Panc1 (cell line): ENCODE data around the gene CSTPP1.

Experiments
- CTCF ChIP-seq: fragments of 450-650 bp; IDR thresholded peaks from 2 replicates; pipeline ENCODE4 v1.5.1; 2017; ENCODE audit warnings: mild to moderate bottlenecking
- POLR2AphosphoS5 ChIP-seq: IDR thresholded peaks from 2 replicates; pipeline ENCODE4 v1.6.1; 2012; ENCODE audit warnings: mild to moderate bottlenecking, low read depth, low read length, moderate library complexity
- TCF7L2 ChIP-seq: IDR thresholded peaks from 2 replicates; pipeline ENCODE4 v1.6.1; 2011; ENCODE audit warnings: mild to moderate bottlenecking, low read depth, low read length, inconsistent platforms

DNA sequence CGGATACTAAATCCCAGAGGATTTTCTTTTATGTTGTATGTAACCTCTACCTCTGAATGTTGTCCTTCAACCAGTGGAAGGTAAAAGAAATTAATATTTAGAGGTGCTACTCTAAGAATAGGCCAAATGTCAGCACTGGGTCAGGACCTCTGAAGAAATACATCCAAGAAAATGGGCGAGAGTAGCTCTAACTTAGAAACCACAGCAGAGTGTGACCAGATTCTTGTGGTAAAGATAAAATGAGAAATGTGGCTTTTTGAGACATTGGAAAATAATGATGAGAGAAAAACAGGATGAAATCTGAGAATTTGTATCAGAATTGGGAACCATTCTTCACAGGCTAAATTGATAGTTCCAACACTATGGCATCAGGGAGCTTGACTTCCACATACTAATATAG is 63.5 kb downstream of the CSTPP1 start:
- TF ChIP-seq POLR2AphosphoS5 = no peak
- no peak for TF ChIP-seq CTCF
- TF ChIP-seq TCF7L2 = no peak
